GF-D8 (cell line): ENCODE data around the gene FBXL5.

ENCODE experiments used
- DNase-seq: peaks from one replicate; lab custom pipeline; 2025; lab: John Stamatoyannopoulos, UW

Gene FBXL5

DNA sequence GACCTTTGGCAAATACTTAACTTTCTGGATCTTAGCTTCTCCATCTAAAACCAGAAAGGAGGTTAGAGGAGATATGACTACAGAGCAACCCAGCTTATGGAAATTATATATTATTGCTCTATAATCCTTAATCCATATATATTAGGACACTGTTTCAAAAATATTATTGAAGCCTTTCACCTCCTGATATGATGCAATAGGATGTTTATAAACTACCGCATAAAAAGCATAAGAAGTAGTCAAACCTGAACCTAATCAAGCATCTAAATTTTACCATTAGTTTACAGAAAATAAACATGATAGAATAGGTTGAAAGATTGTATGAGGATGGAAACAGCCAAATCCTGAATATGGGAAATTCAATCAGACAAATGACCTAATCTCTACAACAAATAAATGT, 20.9 kb upstream of the FBXL5 start:
- DNase-seq = no peak

- DNase-seq = no peak
Measured at GRCh38 chr4:15675356-15675755, 20.2 kb upstream of the FBXL5 start.

DNA sequence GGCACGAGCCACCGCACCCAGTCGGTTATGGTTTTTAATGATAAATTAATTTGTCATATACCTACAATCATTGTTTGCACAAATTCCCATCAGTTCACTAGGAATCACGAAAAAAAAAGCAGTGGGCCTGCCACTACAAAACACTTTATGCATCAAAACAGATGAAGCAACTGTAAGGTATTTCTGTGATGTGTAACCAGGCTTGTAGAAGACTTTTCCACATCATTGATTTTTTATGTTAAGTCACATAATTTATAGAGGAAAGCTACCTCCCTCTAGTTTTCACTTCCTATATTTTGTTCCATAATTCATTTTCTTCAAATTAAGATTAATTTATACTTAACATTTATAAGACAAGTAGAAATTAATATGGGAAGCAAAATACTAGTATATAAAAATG, 19.8 kb upstream of the FBXL5 start:
- DNase-seq = no peak

GRCh38 chr4:15674046-15674445, 18.9 kb upstream of the FBXL5 start:
- DNase-seq = no peak

- DNase-seq = no peak
Measured at GRCh38 chr4:15673337-15673736, 18.2 kb upstream of the FBXL5 start.

DNA sequence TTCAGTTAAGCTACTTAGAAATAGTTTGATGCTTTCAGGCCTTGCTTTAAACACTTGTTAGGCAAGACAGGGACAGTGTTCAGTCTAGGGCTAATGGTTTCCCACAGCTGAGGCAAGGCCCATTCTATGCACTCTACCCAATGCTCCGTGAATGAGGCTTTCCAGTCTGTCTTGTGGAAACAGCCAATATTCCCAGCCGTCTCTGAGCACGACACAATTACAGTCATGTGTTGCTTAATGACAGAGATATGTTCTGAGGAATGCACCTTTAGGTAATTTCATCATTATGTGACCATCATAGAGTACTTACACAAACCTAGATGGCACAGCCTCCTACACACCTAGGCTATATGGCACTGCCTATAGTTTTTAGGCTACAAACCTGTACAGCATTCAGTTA, 16.9 kb upstream of the FBXL5 start:
- DNase-seq = no peak

GRCh38 chr4:15670576-15670975, 15.4 kb upstream of the FBXL5 start:
- no peak for DNase-seq

DNA sequence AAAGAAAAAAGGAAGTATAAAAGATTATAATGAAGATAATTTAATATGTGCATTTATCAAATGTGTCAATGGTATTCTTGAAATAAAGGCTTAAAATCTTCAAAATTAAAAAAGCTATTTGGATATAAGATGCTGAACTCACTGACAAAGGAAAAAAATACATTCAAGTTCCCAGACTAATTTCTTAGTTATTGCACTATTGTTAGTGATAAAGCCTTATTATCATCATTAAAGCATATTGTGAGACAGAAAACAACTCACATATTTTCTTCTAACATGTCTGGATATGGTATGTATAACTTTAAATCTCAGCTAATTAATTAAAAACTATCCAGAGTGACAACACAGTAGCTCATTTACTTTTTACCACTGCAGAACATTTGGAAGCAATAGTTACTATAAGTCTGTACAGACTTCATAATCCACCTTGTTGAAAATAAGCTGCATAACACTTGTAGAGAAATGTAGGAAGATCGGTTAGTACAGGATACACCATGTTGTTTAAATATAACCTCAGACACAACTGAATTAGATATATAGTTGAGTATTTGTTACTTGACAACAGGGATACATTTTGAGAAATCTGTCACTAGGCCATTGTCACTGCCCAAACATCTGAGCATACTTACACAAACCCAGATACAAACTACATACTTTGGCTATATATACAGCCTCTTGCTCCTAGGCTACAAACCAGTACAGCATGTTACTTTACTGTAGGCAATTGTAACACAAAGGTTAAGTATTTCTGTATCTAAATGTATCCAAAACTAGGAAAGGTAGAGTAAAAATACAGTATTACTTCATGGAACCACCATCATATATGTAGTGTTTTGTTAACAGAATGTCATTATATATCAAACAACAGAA, 13.6 kb upstream of the FBXL5 start:
- no peak for DNase-seq

GRCh38 chr4:15667006-15667405, 11.8 kb upstream of the FBXL5 start:
- DNase-seq = no peak

DNA sequence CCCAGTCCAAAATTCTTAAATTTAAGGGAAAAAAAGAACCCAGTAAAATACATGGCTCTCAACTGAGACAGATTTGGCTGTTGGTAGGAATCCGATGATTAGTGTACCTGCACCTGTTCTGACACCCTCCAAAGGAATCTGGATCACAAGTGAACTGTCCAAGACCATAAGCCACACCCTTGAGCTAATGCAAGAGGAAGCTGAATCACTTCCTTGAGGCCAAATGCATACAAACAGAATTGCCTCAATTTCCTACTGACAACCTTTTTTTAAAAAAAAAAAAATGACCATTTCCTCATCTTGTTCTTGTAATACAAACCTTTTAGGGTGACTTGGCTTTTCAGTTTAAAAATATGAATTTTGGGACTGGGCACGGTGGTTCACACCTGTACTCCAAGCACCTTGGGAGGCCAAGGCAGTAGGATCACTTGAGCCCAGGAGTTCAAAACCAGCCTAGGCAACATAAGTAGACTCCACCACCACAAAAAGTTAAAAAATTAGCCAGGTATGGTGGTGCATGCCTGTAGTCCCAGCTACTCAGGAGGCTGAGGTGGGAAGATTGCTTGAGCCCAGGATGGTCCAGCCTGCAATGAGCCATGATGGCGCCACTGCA, 10.7 kb upstream of the FBXL5 start:
- DNase-seq = peak; percentile 91

- DNase-seq = peak; percentile 98
Measured at GRCh38 chr4:15659768-15660570, 4.8 kb upstream of the FBXL5 start.

- no peak for DNase-seq
Measured at GRCh38 chr4:15658781-15659180, 3.6 kb upstream of the FBXL5 start.

DNA sequence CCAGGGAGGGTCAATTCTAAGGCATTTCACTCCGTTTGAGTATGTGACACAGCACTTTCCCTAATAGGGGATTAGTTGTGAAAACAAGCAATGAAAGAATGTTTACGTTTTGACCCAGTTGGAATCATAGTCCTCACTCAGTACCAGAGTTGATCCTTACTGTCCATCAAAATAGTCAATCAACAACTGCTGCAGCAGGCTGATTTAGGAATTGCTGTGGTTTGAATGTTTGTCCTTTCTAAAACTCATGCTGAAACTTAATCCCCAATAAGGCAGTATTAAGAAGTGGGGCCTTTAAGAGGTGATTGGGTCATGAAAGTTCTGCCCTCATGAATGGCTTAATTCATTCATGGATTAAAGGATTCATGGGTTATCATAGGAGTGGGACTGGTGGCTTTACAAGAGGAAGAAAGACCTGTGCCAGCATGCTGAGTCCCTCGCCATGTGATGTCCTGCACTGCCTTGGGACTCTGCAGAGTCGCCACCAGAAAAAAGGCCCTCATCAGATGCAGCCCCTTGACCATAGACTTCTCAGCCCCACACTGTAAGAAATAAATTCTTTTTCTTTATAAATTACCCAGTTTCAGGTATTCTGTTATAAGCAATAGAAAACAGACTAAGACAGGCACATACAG, 3.1 kb upstream of the FBXL5 start:
- no peak for DNase-seq

GRCh38 chr4:15657366-15657765, 2.2 kb upstream of the FBXL5 start:
- no peak for DNase-seq

DNA sequence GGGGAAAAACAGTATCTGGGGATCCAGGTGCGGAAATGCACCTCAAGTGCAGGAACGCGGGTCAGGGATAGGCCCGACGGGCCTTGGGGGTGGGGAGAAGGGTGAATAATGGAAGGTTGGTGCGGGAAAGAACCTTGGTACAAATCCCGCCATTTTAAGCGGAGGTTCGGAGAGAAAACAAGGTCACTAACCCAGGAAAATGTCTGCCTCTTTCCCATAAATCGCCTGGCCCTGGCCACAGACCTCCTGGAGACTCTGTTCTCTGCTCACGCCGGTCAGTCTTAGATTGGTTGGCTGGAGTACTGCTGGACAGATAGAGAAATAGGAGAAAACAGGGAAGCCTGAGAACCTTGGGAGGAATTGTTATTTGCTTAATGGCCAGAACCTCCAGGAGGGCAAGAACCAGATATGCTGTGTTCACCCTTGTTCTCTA, 897 bp upstream of the FBXL5 start:
- no peak for DNase-seq

GRCh38 chr4:15654593-15655222, 449 bp downstream of the FBXL5 start:
- no peak for DNase-seq

- peak; percentile 32 for DNase-seq
Measured at GRCh38 chr4:15653864-15654592, 1.1 kb downstream of the FBXL5 start.

DNA sequence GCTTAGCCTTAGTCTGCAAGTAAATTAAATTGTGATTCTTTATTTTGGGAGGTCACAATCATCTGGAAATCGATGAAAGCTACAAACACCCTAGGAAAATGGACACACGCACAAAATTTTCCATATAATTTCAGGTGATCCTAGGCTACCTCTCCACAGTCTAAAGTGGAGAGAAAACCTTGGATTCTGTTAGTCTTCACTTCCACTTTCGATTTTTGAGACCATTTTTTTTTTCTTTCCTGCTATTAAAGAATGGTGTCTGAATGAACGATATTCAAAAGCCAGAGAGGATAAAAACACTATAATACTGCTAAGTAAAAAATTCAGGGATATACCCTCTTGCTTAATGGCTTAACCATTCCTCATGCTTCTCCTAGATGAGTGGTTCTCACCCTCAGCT, 1.7 kb downstream of the FBXL5 start:
- no peak for DNase-seq

DNA sequence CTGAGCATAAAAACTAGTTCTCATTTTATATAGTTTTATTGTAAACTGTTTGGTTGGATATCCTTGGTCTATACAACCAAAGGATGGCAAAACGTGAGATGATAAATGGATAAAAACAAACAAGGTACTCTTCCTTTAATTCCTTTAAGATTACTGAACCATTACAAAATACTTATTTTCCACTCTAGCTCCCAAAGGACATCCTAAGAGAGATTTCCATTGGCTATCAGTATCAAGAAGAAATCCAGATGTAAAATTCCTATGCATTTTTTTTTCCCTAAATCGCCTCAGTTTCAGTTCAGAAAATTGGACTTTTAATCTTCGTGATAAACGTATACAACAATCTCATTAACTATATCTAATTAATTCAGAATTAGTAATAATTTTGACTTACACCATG, 2.3 kb downstream of the FBXL5 start:
- no peak for DNase-seq

DNA sequence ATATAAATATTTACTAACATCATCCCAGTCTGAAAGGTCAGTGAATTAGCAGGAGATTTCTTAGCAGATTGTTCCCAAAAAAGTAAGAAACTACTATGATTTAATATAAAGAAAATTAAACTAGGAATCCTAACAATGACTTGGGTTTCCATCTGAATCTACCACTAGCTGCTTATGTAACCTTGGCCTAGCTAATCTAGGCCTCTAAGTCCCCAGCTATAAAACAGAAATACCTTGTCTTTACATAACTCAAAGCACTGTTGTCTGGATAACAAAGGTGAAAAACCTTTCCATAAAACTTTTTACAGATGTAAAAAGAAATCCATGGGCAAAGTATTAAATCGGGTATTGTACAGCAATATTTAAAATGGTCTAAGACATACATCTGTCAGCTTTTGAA, 3.0 kb downstream of the FBXL5 start:
- DNase-seq = no peak

DNA sequence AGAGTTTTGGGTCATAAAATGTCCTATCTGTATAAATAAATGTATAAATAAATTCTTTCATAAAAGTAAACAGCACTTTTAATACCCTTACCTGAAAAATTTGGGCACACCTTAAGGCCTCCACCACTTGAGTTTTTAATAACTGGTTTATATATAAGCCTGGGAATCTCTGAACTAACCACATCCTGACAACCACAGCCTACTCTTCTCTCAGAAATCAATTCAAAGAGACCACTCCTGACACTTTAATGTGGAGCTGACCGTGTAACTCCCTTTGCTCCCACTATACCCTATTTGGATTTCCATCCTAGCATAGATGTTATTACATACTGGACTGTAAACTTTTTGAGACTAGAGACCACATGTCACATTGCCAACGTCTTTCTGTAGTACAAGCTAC, 3.5 kb downstream of the FBXL5 start:
- no peak for DNase-seq
